Melanocyte of skin (primary cell): Measurements from ENCODE around the gene PATE2. TPM values are rescaled to one million over a fixed set of nuclear protein-coding genes. Genes with fewer than 3 reads are reported as not detected.

Source experiments
- total RNA-seq, 2 donors: library from RNA; depleted of rRNA; stranded (reverse); fragments of >200 nt; gene quantifications; 2 replicates each; pipeline ENCODE4 v1.2.3, GENCODE V29; 2012

Gene PATE2
- under 1 TPM in 1 of 2 donors, not detected in 1; 0.69 TPM for total RNA-seq

DNA sequence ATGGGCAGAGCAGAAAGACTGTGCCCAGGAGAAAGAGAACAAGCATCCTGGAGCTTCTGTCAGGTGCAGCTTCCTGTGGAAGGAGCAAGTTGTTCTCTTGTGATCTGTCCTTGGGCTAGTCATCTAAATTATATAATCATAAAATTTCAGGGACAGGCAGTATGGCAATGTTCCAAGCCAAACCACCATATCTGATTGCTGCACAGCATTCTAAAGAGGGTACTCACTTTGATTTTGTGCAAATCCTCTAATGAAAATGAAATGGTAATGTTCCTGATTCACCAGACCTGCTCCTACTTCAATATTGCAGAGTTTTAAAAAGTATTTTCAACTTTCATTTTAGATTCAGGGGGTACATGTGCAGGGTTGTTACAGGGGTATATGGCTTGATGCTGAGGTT is at the start of gene PATE2:
Gene PATE2, minus strand, starts transcription at position 101 of the 400 bp plus-strand sequence. Its CDS starts 55 bp downstream, at position 46.

DNA sequence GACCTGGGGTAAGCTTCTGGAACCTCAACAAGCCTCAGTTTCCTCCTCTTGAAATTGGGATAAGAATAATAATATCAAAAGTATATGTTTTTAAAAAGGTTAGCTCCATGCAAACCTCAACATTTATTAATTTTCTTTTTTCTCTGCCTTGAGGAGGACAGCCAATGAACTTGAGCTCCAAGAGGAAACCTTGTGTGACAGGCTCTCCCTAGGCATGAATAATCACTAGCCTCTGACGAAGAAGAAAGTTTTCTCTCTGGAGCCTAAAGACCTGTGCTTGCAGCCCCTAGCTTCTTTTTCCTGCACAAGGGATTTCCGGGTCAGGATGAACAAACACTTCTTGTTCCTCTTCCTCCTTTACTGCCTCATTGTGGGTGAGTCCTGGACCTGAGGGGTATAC is 9.2 kb upstream of the PATE2 start, which contains the start of gene PATE3:
Gene PATE3, plus strand, starts transcription at position 301 of the 400 bp plus-strand sequence. Its CDS starts 25 bp downstream, at position 326.

DNA sequence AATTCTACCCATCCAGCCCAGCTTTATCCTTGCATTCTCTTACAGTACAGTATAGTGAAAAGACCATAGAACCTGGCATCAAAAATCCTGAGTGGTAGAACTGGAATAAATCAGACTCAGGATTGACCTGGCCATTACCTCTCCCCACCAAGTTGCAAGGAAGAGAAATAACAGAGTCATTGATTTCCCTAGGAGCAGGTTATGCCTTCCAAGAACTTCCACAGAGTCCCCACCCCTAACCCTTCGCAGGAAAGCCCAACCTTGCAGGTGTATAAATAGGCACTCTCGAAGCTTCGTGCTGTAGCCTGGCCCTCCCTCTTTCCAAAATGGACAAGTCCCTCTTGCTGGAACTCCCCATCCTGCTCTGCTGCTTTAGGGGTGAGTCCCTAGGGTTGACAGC is 32.6 kb downstream of the PATE2 start, which contains the start of gene PATE1:
Gene PATE1, plus strand, starts transcription at position 301 of the 400 bp plus-strand sequence. Its CDS starts 26 bp downstream, at position 327.

Other genes with a start within 250 kb of the PATE2 start
- 100 to 1,000 TPM; 115 to 125 TPM for gene EI24, start 209.4 kb downstream of the PATE2 start, total RNA-seq
- gene STT3A, start 186.0 kb downstream of the PATE2 start, total RNA-seq = 100 to 1,000 TPM; 220 to 315 TPM
- 10 to 100 TPM; 23.1 to 40.3 TPM for gene CHEK1, start 153.7 kb downstream of the PATE2 start, total RNA-seq
- under 1 TPM in 1 of 2 donors, not detected in 1; under 0.01 TPM for gene ACRV1, start 98.0 kb downstream of the PATE2 start, total RNA-seq
- not detected for gene PATE1, start 32.5 kb downstream of the PATE2 start, total RNA-seq
- gene PATE3, start 9.3 kb upstream of the PATE2 start, total RNA-seq = not detected
- gene PATE4, start 54.5 kb upstream of the PATE2 start, total RNA-seq = not detected
- 10 to 100 TPM in 1 of 2 donors, 1 to 10 TPM in 1; 9.3 to 12.0 TPM for gene HYLS1, start 108.8 kb upstream of the PATE2 start, total RNA-seq
- 10 to 100 TPM in 1 of 2 donors, 1 to 10 TPM in 1; 6.9 to 14.3 TPM for gene PUS3, start 124.4 kb upstream of the PATE2 start, total RNA-seq
- gene DDX25, start 125.7 kb upstream of the PATE2 start, total RNA-seq = under 1 TPM; under 0.01 to 0.69 TPM
- gene VSIG10L2, start 167.2 kb upstream of the PATE2 start, total RNA-seq = not detected